Measurements from ENCODE around the gene CCDC40. TPM values are rescaled to one million over a fixed set of nuclear protein-coding genes. Genes with fewer than 3 reads are reported as not detected.

Gene CCDC40
- total RNA-seq, 1 donor from 2014 or later = 7.7 TPM

- H3K4me3 Mint-ChIP-seq = no peak overlapping the region
- Histone ChIP-seq H3K9me3 (ENCODE audit: low read depth) (no peaks in the 10 kb centered on the region), H3K27me3 (no peaks in the 10 kb centered on the region), H3K36me3 (no peaks in the 10 kb centered on the region), H3K79me2 (ENCODE audit: low read depth) (no peaks in the 10 kb centered on the region), H2AFZ (replicated peaks) (no peak overlapping the region), H3K27ac (no peak overlapping the region), H3K9ac (no peak overlapping the region), H3K4me2 (no peak overlapping the region), H3F3A (ENCODE audit: low read depth) (no peaks in the 10 kb centered on the region), H4K20me1 (ENCODE audit: low read depth) (no peaks in the 10 kb centered on the region), H3K4me1 (no peaks in the 10 kb centered on the region), H3K4me3 (no peak overlapping the region)
- H3K27me3 Mint-ChIP-seq (ENCODE audit: insufficient read depth, low read depth) = peaks cover 4% of the 10 kb centered on the region
- DNase-seq (ENCODE audit: low spot score) = no peak
- no peaks in the 10 kb centered on the region for H3K9me3 Mint-ChIP-seq
- peaks cover 6% of the 10 kb centered on the region for H3K36me3 Mint-ChIP-seq
- no peak overlapping the region for H3K27ac Mint-ChIP-seq
- H3K4me1 Mint-ChIP-seq = peaks cover 8% of the 10 kb centered on the region
- TF ChIP-seq CTCF (IDR thresholded peaks at IDR 0.05) = no peak
- TF ChIP-seq EZH2 (IDR thresholded peaks at IDR 0.05) = no peak
- TF ChIP-seq EZH2phosphoT487 (IDR thresholded peaks at IDR 0.05) = no peak
Measured at GRCh38 chr17:80081596-80081995, 45.2 kb downstream of the CCDC40 start.

DNA sequence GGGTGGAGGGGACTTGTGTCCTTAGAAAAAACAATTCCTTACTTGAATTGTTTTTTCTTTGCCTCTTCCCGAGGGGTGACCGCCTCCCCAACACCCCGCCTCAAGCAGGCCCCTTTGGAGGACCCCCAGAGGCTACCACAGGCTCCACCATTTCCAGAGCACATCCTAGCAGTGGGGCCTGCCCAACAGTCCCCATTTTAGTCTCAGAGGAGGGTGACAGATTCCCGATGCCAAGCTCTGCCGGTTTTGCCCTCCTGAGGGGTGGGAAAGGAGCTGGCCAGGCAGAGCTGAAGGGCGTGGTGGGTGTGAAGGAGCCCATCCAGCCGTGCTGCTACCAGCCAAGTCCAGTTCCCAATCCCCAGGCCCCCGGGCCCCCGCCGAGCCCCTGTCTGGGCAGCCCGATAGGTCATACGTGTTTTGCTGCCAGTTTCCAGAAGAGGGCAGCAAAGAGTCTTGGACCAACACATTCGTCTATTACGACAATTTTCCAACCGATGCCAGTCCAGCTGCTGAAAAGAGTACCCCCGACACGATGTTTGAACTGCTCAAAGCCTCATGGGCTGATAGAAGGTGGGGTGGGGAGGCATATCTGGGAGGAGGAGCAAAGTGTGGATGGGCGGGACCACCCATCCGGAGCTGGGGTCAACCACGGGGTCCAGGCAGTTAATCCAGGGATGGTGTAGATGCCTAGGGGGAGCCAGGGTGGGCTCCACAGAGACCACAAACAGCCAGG, 46.1 kb downstream of the CCDC40 start:
- TF ChIP-seq EZH2 (IDR thresholded peaks at IDR 0.05) (no peak), CTCF (IDR thresholded peaks at IDR 0.05) (peak; percentile 81), EZH2phosphoT487 (IDR thresholded peaks at IDR 0.05) (no peak)
- Histone ChIP-seq H3K4me2 (no peak overlapping the region), H3K27me3 (no peaks in the 10 kb centered on the region), H3F3A (ENCODE audit: low read depth) (no peaks in the 10 kb centered on the region), H3K9me3 (ENCODE audit: low read depth) (no peaks in the 10 kb centered on the region), H4K20me1 (ENCODE audit: low read depth) (no peaks in the 10 kb centered on the region), H3K79me2 (ENCODE audit: low read depth) (no peaks in the 10 kb centered on the region), H3K4me3 (no peak overlapping the region), H3K36me3 (no peaks in the 10 kb centered on the region), H2AFZ (replicated peaks) (peak overlapping the region; percentile 44), H3K4me1 (no peaks in the 10 kb centered on the region), H3K9ac (no peak overlapping the region), H3K27ac (no peak overlapping the region)
- H3K36me3 Mint-ChIP-seq = peaks cover 6% of the 10 kb centered on the region
- peak; percentile 86 for DNase-seq (ENCODE audit: low spot score)
- H3K27ac Mint-ChIP-seq = no peak overlapping the region
- H3K9me3 Mint-ChIP-seq = no peaks in the 10 kb centered on the region
- H3K27me3 Mint-ChIP-seq (ENCODE audit: insufficient read depth, low read depth) = peaks cover 2% of the 10 kb centered on the region
- H3K4me3 Mint-ChIP-seq = no peak overlapping the region
- H3K4me1 Mint-ChIP-seq = peaks cover 8% of the 10 kb centered on the region

DNA sequence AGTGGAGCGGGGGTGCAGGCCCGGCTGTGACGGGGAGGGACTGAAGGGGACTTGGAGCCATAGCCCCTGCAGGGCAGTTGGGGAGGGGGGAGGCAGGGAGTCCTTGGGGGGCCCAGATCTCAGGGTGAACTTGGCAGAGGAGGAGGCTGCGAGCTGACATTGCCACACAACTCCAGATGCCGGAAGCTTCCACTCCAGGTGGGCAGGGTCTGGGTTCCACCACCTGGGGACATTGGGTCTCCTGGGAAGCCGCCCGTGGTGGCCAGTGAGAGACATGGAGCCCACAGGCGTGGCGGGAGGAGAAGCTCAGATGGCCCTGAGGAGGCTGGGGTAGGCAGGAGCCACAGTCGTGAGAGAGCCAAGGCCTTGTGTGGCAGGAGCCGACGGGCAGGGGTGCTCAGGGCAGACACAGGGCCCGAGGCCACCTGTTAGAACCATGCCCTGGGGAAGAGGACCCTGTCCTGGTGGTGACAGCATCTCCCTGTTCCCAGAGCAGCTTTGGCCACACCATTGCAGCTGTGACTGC, 46.8 kb downstream of the CCDC40 start:
- Mint-ChIP-seq H3K9me3 (no peaks in the 10 kb centered on the region), H3K27me3 (ENCODE audit: insufficient read depth, low read depth) (peaks cover 2% of the 10 kb centered on the region), H3K4me3 (no peak overlapping the region), H3K4me1 (peaks cover 8% of the 10 kb centered on the region), H3K36me3 (peaks cover 3% of the 10 kb centered on the region), H3K27ac (no peak overlapping the region)
- Histone ChIP-seq H3K9me3 (ENCODE audit: low read depth) (no peaks in the 10 kb centered on the region), H3K9ac (no peak overlapping the region), H3F3A (ENCODE audit: low read depth) (no peaks in the 10 kb centered on the region), H3K36me3 (no peaks in the 10 kb centered on the region), H3K27me3 (no peaks in the 10 kb centered on the region), H3K79me2 (ENCODE audit: low read depth) (no peaks in the 10 kb centered on the region), H3K4me3 (no peak overlapping the region), H4K20me1 (ENCODE audit: low read depth) (no peaks in the 10 kb centered on the region), H3K4me2 (no peak overlapping the region), H3K4me1 (no peaks in the 10 kb centered on the region), H3K27ac (no peak overlapping the region), H2AFZ (replicated peaks) (peak overlapping the region; percentile 44)
- DNase-seq (ENCODE audit: low spot score) = no peak
- no peak for TF ChIP-seq EZH2phosphoT487 (IDR thresholded peaks at IDR 0.05)
- no peak for TF ChIP-seq CTCF (IDR thresholded peaks at IDR 0.05)
- TF ChIP-seq EZH2 (IDR thresholded peaks at IDR 0.05) = no peak
